Measurements from ENCODE around the gene MAP3K4.

Gene MAP3K4

DNA sequence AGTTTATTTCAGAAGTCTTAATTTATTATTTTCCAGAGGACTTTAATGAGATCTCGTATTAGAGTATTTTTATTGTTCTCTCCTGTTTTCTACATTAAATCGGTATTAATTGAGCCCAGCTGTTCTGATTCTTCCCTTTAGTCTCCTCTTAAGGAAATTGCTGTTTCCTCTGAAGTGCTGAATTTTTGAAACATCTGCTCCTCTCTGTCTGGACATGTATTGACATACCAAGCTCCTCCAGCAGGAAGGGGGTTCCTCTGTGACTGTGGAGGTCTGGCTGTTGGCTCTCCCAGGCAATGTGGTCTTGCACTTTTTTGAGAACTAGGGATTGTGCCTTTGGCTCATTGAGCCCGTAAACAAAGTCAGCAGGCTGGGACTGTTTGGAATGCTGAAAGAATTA, 74.9 kb downstream of the MAP3K4 start:
- TF ChIP-seq, protein P1, sequence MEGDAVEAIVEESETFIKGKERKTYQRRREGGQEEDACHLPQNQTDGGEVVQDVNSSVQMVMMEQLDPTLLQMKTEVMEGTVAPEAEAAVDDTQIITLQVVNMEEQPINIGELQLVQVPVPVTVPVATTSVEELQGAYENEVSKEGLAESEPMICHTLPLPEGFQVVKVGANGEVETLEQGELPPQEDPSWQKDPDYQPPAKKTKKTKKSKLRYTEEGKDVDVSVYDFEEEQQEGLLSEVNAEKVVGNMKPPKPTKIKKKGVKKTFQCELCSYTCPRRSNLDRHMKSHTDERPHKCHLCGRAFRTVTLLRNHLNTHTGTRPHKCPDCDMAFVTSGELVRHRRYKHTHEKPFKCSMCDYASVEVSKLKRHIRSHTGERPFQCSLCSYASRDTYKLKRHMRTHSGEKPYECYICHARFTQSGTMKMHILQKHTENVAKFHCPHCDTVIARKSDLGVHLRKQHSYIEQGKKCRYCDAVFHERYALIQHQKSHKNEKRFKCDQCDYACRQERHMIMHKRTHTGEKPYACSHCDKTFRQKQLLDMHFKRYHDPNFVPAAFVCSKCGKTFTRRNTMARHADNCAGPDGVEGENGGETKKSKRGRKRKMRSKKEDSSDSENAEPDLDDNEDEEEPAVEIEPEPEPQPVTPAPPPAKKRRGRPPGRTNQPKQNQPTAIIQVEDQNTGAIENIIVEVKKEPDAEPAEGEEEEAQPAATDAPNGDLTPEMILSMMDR (conservative IDR thresholded peaks at IDR 0.05), result no peak
- H3K27ac ChIP-seq, result no peak overlapping the region

DNA sequence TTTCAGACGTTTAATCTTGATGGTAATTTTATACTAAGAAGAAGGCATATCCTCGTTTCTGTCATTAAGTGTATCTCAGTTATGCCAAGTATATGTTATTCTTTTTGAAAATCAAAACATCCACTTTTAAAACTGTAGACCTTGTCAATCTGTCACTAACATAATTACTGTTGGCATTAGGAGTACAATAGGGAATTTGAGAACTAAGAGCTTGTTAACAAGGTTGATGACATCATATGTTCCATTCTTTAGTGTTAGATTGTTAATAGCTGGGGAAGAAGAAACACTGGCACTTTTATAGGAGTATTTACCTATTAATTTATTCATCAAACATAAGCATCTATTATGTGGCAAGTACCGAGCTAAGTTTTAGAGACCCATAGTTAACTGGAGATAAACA, 76.2 kb downstream of the MAP3K4 start:
- TF ChIP-seq, protein P1 (conservative IDR thresholded peaks at IDR 0.05), result no peak
- no peak overlapping the region for H3K27ac ChIP-seq

DNA sequence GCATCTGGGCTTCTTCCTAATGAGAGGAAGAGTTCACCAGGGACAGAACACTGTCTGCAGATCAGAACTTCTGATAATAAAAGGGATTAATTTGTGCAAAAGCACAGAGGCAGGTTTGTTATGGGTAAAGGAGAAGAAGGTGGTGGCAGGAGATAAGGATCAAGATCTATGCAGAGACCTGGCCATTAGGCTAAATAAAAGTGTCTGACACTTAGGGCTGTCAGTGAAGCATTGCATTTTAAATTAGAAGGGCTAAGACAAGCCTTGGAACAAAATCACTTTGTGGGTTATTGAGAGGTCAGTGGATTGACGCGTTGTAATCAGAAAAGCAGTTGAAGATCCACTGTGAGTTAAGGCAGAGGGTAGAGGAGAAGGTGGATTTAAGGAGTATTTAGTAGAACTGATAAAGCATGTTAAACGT, 76.8 kb downstream of the MAP3K4 start:
- TF ChIP-seq, protein P1 (conservative IDR thresholded peaks at IDR 0.05), result no peak

DNA sequence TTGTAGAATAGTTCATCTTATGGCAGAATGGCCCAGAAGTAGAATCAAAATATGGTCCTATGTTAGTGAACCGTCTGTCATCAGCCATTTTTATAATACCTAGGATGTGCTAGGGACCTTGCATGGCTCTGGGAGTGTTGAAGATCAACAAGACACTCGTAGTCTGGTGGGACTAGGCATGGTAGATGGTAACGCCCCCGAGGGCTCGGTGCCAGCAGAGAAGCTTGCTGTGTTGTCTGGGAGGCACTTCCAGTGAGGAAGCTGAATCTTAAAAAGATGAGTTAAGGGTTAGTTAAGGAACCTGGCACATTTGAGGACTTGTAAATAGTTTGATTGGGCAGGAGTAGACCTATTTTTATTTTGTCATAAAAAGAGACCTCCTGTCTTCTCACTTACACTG, 82.4 kb downstream of the MAP3K4 start:
- TF ChIP-seq, protein P1 (conservative IDR thresholded peaks at IDR 0.05), result no peak
- H3K27ac ChIP-seq, result no peak overlapping the region

More for the DNA sequence above, 76.8 kb downstream of the MAP3K4 start:
- no peak overlapping the region for H3K27ac ChIP-seq

DNA sequence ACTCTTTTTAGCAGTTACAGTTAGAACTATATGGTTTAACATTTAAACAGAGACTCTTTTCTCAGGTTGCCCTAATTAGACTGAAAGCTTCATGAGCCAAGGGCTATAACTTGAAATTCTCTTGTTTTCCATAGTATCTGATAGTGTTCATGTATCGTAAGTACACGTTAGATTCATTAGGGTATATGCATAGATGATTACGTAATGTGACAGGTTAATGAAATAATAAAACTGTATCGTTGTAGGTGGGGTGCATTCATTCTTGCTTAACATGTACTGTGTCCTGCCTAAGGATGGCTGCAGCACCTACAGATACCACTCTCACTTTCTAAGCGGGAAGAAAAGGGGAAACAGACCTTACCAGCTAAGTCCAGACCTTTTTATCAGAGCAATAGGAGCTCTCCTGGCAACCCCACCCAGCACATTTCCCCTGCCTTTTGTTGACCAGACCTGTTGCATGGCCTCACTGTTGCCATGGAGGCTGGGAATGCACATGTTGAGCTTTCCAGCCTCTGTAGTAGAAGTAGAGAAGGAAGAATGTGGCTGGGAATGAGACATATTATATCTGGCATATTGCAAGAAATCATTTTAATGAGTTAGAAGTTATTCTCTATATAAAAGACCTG, 83.0 kb downstream of the MAP3K4 start:
- no peak overlapping the region for H3K27ac ChIP-seq
- TF ChIP-seq, protein P1 (conservative IDR thresholded peaks at IDR 0.05), result no peak

DNA sequence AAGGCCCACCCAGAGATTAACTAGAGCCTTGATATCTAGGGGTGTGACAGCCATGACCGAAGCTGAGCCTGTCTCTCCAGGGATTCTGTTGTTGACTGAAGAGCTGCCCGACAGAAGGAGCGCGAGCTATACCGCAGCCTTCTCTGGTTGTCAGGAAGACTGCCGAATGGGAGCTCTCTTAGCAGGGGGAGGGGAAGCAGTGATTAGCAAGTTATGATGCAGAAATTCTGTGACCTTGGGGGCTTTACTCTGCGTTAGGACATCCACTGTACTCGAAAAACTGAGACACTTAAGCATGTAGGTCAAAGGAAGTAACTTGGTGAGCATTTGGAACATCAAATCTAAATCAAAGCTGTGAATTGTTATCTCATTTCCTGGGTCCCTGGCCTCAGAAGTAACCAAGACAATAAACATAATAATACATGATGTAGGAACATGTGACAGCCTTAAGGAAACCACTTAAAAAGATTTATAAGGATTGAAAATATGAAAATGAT, 84.7 kb downstream of the MAP3K4 start:
- no peak overlapping the region for H3K27ac ChIP-seq
- TF ChIP-seq, protein P1 (conservative IDR thresholded peaks at IDR 0.05), result no peak

DNA sequence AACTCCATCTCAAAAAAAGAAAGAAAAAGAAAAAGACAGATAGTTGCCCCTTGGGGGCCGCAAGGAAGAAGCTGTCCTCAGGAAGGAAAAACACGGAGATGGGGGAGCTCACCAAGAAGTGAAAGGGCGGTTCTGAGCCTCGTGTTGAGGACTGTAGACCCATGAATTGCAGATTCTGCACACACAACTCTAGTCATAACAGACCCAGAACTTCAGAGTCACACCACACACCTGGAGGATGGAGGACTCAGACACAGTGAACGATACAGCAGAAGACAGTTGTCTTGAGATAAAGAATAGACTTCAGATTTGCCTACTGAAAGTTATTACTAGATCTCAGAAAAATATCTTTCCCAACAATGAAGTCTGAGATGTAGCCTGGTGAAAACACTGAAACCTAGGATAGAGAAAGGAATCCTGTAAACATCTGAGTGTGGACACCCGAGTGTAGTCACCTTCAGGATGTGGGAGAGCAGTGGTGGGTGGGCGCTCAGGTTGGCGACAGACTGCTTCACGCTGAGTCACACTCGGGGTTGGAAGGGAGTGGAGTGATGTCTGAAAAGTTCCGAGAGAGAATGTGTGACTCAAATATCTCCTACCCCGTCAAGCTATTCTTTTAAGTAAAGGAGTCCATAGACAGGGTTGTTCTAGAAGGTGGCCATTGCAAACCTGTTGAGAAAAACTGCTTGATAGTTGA, 88.1 kb downstream of the MAP3K4 start:
- no peak overlapping the region for H3K27ac ChIP-seq
- TF ChIP-seq, protein P1 (conservative IDR thresholded peaks at IDR 0.05), result no peak

Measured in VCaP (cell line).